SU-DHL-6 (cell line): Measurements from ENCODE around the gene SH3RF1.

ENCODE experiments used
- H2AFZ ChIP-seq: fragments of 200-600 bp; sonication (generic); 2 replicates; pipeline ENCODE4 v1.6.1; 2014; ENCODE audit warnings: low read depth, mild to moderate bottlenecking, moderate library complexity, mixed read lengths, antibody characterized with exemption, low read length; ENCODE audit not compliant: severe bottlenecking
- H3F3A ChIP-seq: fragments of 200-600 bp; shearing (Covaris generic); 2 replicates; pipeline ENCODE4 v1.6.0; 2016; ENCODE audit warnings: antibody characterized with exemption, mild to moderate bottlenecking; ENCODE audit not compliant: insufficient read depth
- H3K27ac ChIP-seq: fragments of 200-600 bp; sonication (generic); 2 replicates; pipeline ENCODE4 v1.5.1; 2016; ENCODE audit warnings: low read depth, mild to moderate bottlenecking, low read length, moderate library complexity, mixed read lengths
- H3K27me3 ChIP-seq: fragments of 200-600 bp; sonication (generic), shearing (Covaris generic); 2 replicates; pipeline ENCODE4 v1.6.0; 2014; ENCODE audit warnings: mild to moderate bottlenecking, low read length
- H3K36me3 ChIP-seq: fragments of 200-600 bp; sonication (generic); 2 replicates; pipeline ENCODE4 v1.6.1; 2014; ENCODE audit warnings: mild to moderate bottlenecking, low read length, mixed read lengths
- H3K4me2 ChIP-seq: fragments of 300-600, 200-600 bp; shearing (Covaris generic), sonication (generic); 2 replicates; pipeline ENCODE4 v1.6.0; 2014; ENCODE audit warnings: low read length, low read depth, mild to moderate bottlenecking; ENCODE audit not compliant: poor library complexity, severe bottlenecking
- H3K4me3 ChIP-seq: fragments of 200-600 bp; sonication (generic); 2 replicates; pipeline ENCODE4 v1.5.1; 2014; ENCODE audit warnings: antibody characterized with exemption, low read length, mild to moderate bottlenecking, mixed read lengths; ENCODE audit not compliant: insufficient read depth, poor library complexity, severe bottlenecking
- H3K79me2 ChIP-seq: fragments of 200-600 bp; sonication (generic); 2 replicates; pipeline ENCODE4 v1.6.1; 2014; ENCODE audit warnings: mild to moderate bottlenecking, low read length, moderate library complexity; ENCODE audit not compliant: insufficient read depth
- H3K9ac ChIP-seq: fragments of 200-600 bp; sonication (generic); 2 replicates; pipeline ENCODE4 v1.7.0; 2014; ENCODE audit warnings: mild to moderate bottlenecking, low read length
- H3K9me2 ChIP-seq: fragments of 200-600 bp; sonication (generic); replicated peaks from 2 replicates; pipeline ENCODE4 v1.6.1; 2014; ENCODE audit warnings: low read length; ENCODE audit not compliant: insufficient read depth
- H3K9me3 ChIP-seq: fragments of 200-600 bp; sonication (generic); 2 replicates; pipeline ENCODE4 v1.6.1; 2014; ENCODE audit warnings: low read length, mixed read lengths; ENCODE audit not compliant: insufficient read depth
- H4K20me1 ChIP-seq: fragments of 200-600 bp; sonication (generic); 2 replicates; pipeline ENCODE4 v1.6.1; 2014; ENCODE audit warnings: low read depth, mild to moderate bottlenecking, antibody characterized with exemption, low read length, moderate library complexity, mixed read lengths
- EZH2phosphoT487 ChIP-seq: fragments of 200-600 bp; sonication (generic), shearing (Covaris generic); conservative IDR thresholded peaks from 2 replicates; pipeline ENCODE4 v1.6.1; 2018; ENCODE audit warnings: mild to moderate bottlenecking, antibody characterized with exemption, low read length, moderate library complexity, mixed read lengths
- TF ChIP-seq, protein P1 (sequence below): fragments of 200-600 bp; sonication (generic); IDR thresholded peaks from one replicate; pipeline ENCODE4 v1.5.1; 2017; ENCODE audit warnings: antibody characterized with exemption, mild to moderate bottlenecking, low read length, moderate library complexity; ENCODE audit not compliant: insufficient read depth, poor library complexity, severe bottlenecking

Gene SH3RF1

DNA sequence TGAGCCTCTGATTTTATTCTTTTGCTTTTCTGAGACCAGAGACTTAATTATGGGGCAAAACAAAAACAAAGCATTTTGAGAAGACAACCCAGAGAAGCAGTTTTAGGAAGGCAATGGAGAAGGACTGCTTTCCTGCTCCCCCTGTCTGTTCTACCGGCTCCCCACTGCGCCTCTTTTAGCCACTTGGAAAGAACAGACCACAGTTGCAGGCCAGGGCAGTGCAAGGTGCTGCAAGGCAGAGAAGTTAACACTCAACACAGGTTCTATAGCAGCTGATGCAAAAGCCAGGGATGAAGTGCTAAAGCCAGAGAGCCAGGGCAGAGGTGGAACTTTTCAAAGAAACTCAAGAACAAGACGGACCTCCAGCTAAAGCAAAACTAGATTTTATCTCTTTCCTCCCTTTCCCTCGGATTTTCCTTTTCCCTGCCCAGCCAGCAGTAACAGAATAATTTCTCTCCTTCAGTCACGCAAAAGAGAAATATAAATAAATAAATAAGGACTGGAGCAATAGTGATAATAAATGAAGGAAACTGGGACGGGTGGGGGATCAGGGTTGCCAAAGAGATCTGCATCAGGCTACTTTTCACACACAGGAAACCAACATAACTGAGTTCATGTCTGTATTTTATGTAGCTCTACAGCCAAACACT is 10.4 kb downstream of the SH3RF1 start:
- no peaks in the 10 kb centered on the region for H4K20me1 ChIP-seq
- H3K79me2 ChIP-seq, result no peaks in the 10 kb centered on the region
- no peaks in the 10 kb centered on the region for H3K9me3 ChIP-seq
- no peak overlapping the region for H3K9ac ChIP-seq
- no peaks in the 10 kb centered on the region for H3K27me3 ChIP-seq
- H3K27ac ChIP-seq, result no peak overlapping the region
- no peaks in the 10 kb centered on the region for H3K9me2 ChIP-seq
- no peaks in the 10 kb centered on the region for H3K36me3 ChIP-seq
- H3K4me3 ChIP-seq, result no peak overlapping the region
- TF ChIP-seq, protein P1, sequence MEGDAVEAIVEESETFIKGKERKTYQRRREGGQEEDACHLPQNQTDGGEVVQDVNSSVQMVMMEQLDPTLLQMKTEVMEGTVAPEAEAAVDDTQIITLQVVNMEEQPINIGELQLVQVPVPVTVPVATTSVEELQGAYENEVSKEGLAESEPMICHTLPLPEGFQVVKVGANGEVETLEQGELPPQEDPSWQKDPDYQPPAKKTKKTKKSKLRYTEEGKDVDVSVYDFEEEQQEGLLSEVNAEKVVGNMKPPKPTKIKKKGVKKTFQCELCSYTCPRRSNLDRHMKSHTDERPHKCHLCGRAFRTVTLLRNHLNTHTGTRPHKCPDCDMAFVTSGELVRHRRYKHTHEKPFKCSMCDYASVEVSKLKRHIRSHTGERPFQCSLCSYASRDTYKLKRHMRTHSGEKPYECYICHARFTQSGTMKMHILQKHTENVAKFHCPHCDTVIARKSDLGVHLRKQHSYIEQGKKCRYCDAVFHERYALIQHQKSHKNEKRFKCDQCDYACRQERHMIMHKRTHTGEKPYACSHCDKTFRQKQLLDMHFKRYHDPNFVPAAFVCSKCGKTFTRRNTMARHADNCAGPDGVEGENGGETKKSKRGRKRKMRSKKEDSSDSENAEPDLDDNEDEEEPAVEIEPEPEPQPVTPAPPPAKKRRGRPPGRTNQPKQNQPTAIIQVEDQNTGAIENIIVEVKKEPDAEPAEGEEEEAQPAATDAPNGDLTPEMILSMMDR, result no peak
- no peak overlapping the region for H2AFZ ChIP-seq
- H3F3A ChIP-seq, result no peaks in the 10 kb centered on the region
- H3K4me2 ChIP-seq, result no peak overlapping the region

DNA sequence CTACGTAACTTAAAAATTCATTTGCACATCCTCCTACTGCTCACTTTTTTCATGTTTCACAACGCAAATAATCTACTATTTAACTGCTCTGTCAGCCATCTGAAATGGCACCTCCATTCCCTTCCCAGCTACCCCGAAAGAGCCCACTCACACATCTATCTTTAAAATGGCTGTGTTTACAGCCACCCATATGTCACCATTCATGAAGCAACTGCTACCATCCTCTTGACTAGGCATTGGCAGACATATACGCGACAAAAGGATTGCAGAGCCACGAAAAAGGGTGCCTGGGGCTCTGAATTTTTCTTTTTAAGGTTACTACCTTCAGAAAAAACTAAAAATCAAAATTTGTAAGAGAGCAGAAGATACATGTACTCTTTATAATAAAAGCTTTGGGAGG is 11.5 kb downstream of the SH3RF1 start:
- no peak for TF ChIP-seq EZH2phosphoT487
- TF ChIP-seq, protein P1, result no peak
- Histone ChIP-seq H3K79me2 (no peaks in the 10 kb centered on the region), H3F3A (no peaks in the 10 kb centered on the region)

DNA sequence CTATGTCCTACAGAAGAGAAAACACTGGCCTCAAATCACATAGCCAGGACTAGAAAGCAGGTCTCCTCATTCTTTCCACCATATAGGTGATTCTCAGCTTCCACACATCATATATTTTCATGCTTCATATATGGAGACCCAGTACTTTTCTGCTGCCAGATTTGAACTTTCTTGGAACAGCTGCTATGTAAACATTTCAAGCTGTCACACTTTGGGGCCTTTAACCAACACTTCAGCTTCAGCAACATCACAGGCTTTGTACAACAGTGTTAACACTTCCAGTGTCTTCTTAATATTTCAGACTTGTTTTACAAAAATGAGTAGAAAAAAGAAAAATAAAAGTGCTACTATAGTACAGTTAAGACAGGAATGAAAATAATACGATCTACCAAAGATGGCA is 12.6 kb downstream of the SH3RF1 start:
- H3K9ac ChIP-seq, result no peak overlapping the region
- H3K9me2 ChIP-seq, result no peaks in the 10 kb centered on the region
- H3K9me3 ChIP-seq, result no peaks in the 10 kb centered on the region
- no peaks in the 10 kb centered on the region for H3K79me2 ChIP-seq
- H3K27ac ChIP-seq, result no peak overlapping the region
- TF ChIP-seq, protein P1, result no peak
- TF ChIP-seq EZH2phosphoT487, result no peak
- no peak overlapping the region for H3K4me3 ChIP-seq
- H3F3A ChIP-seq, result no peaks in the 10 kb centered on the region
- no peaks in the 10 kb centered on the region for H3K27me3 ChIP-seq
- H3K4me2 ChIP-seq, result no peak overlapping the region
- no peak overlapping the region for H2AFZ ChIP-seq
- no peaks in the 10 kb centered on the region for H3K36me3 ChIP-seq
- H4K20me1 ChIP-seq, result no peaks in the 10 kb centered on the region

More for the DNA sequence above, 11.5 kb downstream of the SH3RF1 start:
- Histone ChIP-seq H2AFZ (no peak overlapping the region), H3K9me3 (no peaks in the 10 kb centered on the region), H3K4me2 (no peak overlapping the region), H3K27me3 (no peaks in the 10 kb centered on the region), H4K20me1 (no peaks in the 10 kb centered on the region), H3K36me3 (no peaks in the 10 kb centered on the region), H3K9ac (no peak overlapping the region), H3K9me2 (no peaks in the 10 kb centered on the region), H3K4me3 (no peak overlapping the region), H3K27ac (no peak overlapping the region)
